Testis (tissue), 3 donors: Measurements from ENCODE around the gene HDAC8. TPM values are rescaled to one million over a fixed set of nuclear protein-coding genes. Genes with fewer than 3 reads are reported as not detected.

ENCODE experiments used
- DNase-seq: peaks from one replicate; pipeline ENCODE4 v3.0.0-alpha.2; 2019
- H3K27ac ChIP-seq, 2 donors: fragments of 200-600 bp; sonication (generic); one replicate each; pipeline ENCODE4 v1.5.1; 2019
- H3K27me3 ChIP-seq: fragments of 200-600 bp; sonication (generic); one replicate; pipeline ENCODE4 v1.5.1; 2019
- H3K36me3 ChIP-seq: fragments of 200-600 bp; sonication (generic); one replicate; pipeline ENCODE4 v1.5.1; 2017; ENCODE audit warnings: low read depth; ENCODE audit errors: missing control alignments
- H3K4me1 ChIP-seq: fragments of 200-600 bp; sonication (generic); one replicate; pipeline ENCODE4 v1.5.1; 2019
- H3K4me3 ChIP-seq, 2 donors: fragments of 200-600 bp; sonication (generic); one replicate each; pipeline ENCODE4 v1.5.1; 2017 to 2019
- H3K9me3 ChIP-seq: fragments of 200-600 bp; sonication (generic); one replicate; pipeline ENCODE4 v1.5.1; 2017
- CTCF ChIP-seq, 3 experiments: fragments of 450-650 bp in 2 of 3; fragments of 200-600 bp in 1 of 3; sonication (generic) in 1 of 3; IDR thresholded peaks; one replicate each; pipeline ENCODE4 v1.5.1; 2016 to 2019; ENCODE audit warnings: antibody characterized with exemption in 3 of 3, mild to moderate bottlenecking in 2 of 3, moderate library complexity in 1 of 3
- POLR2A ChIP-seq: fragments of 450-650 bp; IDR thresholded peaks from one replicate; pipeline ENCODE4 v1.6.1; 2017; ENCODE audit warnings: antibody characterized with exemption, mild to moderate bottlenecking, moderate library complexity
- WGBS, 2 donors: methylation state at CpG; one replicate each; pipeline ENCODE4 v1.1.5; 2018; 5-methylcytosine and 5-hydroxymethylcytosine counted together
- intact Hi-C: fragments of 100-400 bp; cut with DNase I; formaldehyde crosslinking; loops from one replicate; pipeline ENCODE4 v1.15.1; 2023; ENCODE audit warnings: low total_unique reads
- polyA plus RNA-seq: library from polyadenylated mRNA; stranded (reverse); fragments of 350-450 nt; fragmentation: Illumina TruSeq; extraction: RNeasy Lipid Tissue Mini Kit (QIAGEN cat#74804); gene quantifications from one replicate; pipeline ENCODE4 v1.2.3, GENCODE V29; 2014; ENCODE audit warnings: low read depth, low replicate concordance; ENCODE audit not compliant: insufficient read depth
- total RNA-seq, 2 donors: library from RNA; depleted of rRNA; stranded (reverse); fragments of >200 nt; gene quantifications; one replicate each; pipeline ENCODE4 v1.2.3, GENCODE V29; 2016

HDAC8 gene
- total and polyA plus RNA-seq, 3 donors from 2014 or later = 8.3 to 30.3 (median 25.2) TPM

DNA sequence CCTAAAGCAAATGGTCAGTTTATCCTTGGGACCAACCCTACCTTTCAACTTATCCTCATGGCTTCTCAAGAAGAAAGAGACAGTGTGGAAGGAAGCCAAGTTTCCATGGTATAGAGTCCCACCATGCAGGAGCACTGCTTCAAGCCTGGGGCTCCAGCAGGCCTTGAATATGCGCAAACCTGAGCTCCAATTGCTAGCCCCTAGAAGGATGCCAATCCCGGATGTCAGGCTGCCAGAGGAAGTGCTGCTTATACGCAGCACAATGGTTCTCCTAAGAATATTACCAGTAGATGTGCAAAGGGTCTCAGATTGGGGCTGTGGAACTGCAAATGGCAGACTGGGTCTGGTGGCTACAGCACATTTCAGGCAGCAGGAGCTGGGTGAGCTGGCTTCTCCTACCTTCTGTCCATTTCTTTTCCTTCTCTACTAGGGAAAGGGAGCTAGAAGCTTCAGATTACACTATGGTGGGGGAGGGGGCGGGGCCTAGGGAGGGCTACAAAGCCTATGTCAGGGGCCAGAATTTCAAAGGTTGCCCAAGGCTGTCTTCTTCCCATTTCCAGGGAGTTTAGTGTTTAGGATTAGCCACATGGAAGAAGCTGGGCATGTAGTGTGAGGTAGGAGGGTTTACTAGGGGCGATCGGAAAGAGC is 226.2 kb downstream of the HDAC8 start:
- Histone ChIP-seq H3K9me3 (no peaks in the 10 kb centered on the region), H3K27me3 (no peaks in the 10 kb centered on the region), H3K4me3 (no peak overlapping the region), H3K36me3 (no peaks in the 10 kb centered on the region), H3K27ac (no peak overlapping the region), H3K4me1 (peaks cover 5% of the 10 kb centered on the region)
- no peak for DNase-seq
- intact Hi-C loops = no loop called here
- TF ChIP-seq POLR2A = no peak
- no peak for TF ChIP-seq CTCF (IDR thresholded peaks at IDR 0.05)
- WGBS, 2 donors = 78% methylated on average over 6 of the region's 6 CpGs; no CpG with 5 or more reads in 1 of the 2 donors

GRCh38 chrX:72340626-72341025 is 232.0 kb downstream of the HDAC8 start:
- no peak for TF ChIP-seq CTCF (IDR thresholded peaks at IDR 0.05)
- TF ChIP-seq POLR2A = no peak
- no peak for DNase-seq
- Histone ChIP-seq H3K9me3 (no peaks in the 10 kb centered on the region), H3K27ac (no peak overlapping the region), H3K27me3 (no peaks in the 10 kb centered on the region), H3K4me1 (no peaks in the 10 kb centered on the region), H3K36me3 (no peaks in the 10 kb centered on the region), H3K4me3 (no peak overlapping the region)
- 96 to 100% methylated on average over 2 of the region's 2 CpGs for WGBS, 2 donors
- intact Hi-C loops = no loop called here

- intact Hi-C loops = no loop called here
- no peaks in the 10 kb centered on the region for H3K27me3 ChIP-seq
- WGBS, 2 donors = 88 to 100% methylated on average over 2 to 7 of the region's 7 CpGs
- TF ChIP-seq POLR2A (no peak), CTCF (IDR thresholded peaks at IDR 0.05) (no peak)
- no peaks in the 10 kb centered on the region for H3K36me3 ChIP-seq
- DNase-seq = no peak
- H3K27ac ChIP-seq = no peak overlapping the region
- H3K4me3 ChIP-seq = no peak overlapping the region
- H3K9me3 ChIP-seq = no peaks in the 10 kb centered on the region
- no peaks in the 10 kb centered on the region for H3K4me1 ChIP-seq
These were observed 232.6 kb downstream of the HDAC8 start for GRCh38 chrX:72340041-72340440.

GRCh38 chrX:72330131-72330530 is 242.5 kb downstream of the HDAC8 start:
- intact Hi-C loops = no loop called here
- Histone ChIP-seq H3K27ac (no peak overlapping the region), H3K36me3 (no peaks in the 10 kb centered on the region), H3K27me3 (no peaks in the 10 kb centered on the region), H3K4me1 (no peaks in the 10 kb centered on the region), H3K4me3 (no peak overlapping the region), H3K9me3 (no peaks in the 10 kb centered on the region)
- DNase-seq = no peak
- 90 to 93% methylated on average over 3 of the region's 3 CpGs for WGBS, 2 donors
- TF ChIP-seq POLR2A = no peak
- no peak for TF ChIP-seq CTCF (IDR thresholded peaks at IDR 0.05)
